Stimulated activated naive CD8-positive, alpha-beta T cell treated with anti-CD3 and anti-CD28 coated beads, Interleukin-15, amount 100 ng/mL, for 72 hours (primary cell): ENCODE data around the gene ZDHHC14.
A peak's percentile ranks its signal among the peaks of the same experiment; 100 is the strongest.

Experiments
- ATAC-seq: fragments of 150-1000 bp; cut with Tn5 transposase; 2 replicates; pipeline ENCODE4 v1.10.0; 2021; ENCODE audit warnings: mild to moderate bottlenecking, moderate library complexity
- DNase-seq, 2 donors: peaks; one replicate each; pipeline ENCODE4 v3.0.0; 2021 to 2022
- H3K27ac Mint-ChIP-seq, 2 donors: one replicate each; pipeline ENCODE4 v1.8.0; 2022; ENCODE audit warnings: mild to moderate bottlenecking in 2 of 2, mixed read lengths in 2 of 2, moderate library complexity in 2 of 2
- H3K27me3 Mint-ChIP-seq: one replicate; pipeline ENCODE4 v1.8.0; 2022; ENCODE audit warnings: mixed read lengths
- H3K4me1 Mint-ChIP-seq: one replicate; pipeline ENCODE4 v1.8.0; 2022; ENCODE audit warnings: mild to moderate bottlenecking, mixed read lengths
- H3K4me3 Mint-ChIP-seq, 2 donors: one replicate each; pipeline ENCODE4 v1.8.0; 2022; ENCODE audit warnings: mild to moderate bottlenecking in 2 of 2, mixed read lengths in 2 of 2, moderate library complexity in 1 of 2
- H3K9me3 Mint-ChIP-seq, 2 donors: one replicate each; pipeline ENCODE4 v1.8.0; 2022; ENCODE audit warnings: mixed read lengths in 2 of 2

The ZDHHC14 gene

DNA sequence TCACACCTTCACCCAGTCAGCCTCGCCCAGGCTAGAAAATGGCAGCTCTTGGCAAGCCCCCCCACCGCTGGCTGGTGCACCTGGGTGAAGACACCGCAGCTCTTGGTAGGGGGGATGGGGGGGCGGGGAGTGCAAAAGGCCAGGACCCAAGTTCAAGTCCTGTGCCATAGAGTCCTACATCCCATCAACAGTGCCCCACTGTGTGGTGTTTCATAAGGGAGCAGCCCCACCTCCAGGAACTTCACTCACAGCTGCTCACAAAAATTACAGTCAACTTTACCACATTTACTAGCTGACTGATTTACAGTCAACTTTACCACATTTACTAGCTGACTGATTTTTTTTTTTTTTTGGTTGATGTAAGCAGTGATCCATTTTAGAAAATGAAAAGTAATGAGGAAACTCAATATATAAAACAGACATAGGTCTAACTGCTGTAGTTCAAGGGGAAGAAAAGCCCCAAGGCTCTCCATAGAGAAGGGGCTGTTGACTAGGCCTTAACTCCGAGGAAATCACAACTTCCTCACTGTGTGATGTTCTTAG is 233.1 kb downstream of the ZDHHC14 start:
- no peak for DNase-seq
- H3K4me3 Mint-ChIP-seq, result no peak overlapping the region
- ATAC-seq, result peak; percentile 48
- no peaks in the 10 kb centered on the region for H3K9me3 Mint-ChIP-seq
- H3K27me3 Mint-ChIP-seq, result no peaks in the 10 kb centered on the region
- no peaks in the 10 kb centered on the region for H3K4me1 Mint-ChIP-seq
- H3K27ac Mint-ChIP-seq, result peak overlapping the region in 1 of 2 donors; percentile 37

DNA sequence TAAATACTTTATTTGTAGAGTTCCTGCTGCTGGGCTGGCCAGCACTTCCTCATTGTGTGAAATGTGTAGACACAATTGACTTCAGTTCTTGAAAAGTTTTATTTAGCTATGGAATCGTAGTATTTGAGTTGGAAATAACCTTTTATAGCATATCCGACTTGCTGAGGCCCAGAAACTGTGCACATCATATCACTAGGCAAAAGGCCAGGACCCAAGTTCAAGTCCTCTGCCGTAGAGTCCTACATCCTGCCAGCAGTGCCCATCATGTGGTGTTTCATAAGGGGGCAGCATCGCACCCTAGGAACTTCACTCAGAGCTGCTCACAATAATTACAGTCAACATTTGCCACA is 234.4 kb downstream of the ZDHHC14 start:
- peak overlapping the region in 1 of 2 donors; percentile 26 for H3K27ac Mint-ChIP-seq
- H3K4me3 Mint-ChIP-seq, result no peak overlapping the region
- no peaks in the 10 kb centered on the region for H3K9me3 Mint-ChIP-seq
- no peak for ATAC-seq
- DNase-seq, result no peak
- H3K27me3 Mint-ChIP-seq, result no peaks in the 10 kb centered on the region
- H3K4me1 Mint-ChIP-seq, result no peaks in the 10 kb centered on the region

DNA sequence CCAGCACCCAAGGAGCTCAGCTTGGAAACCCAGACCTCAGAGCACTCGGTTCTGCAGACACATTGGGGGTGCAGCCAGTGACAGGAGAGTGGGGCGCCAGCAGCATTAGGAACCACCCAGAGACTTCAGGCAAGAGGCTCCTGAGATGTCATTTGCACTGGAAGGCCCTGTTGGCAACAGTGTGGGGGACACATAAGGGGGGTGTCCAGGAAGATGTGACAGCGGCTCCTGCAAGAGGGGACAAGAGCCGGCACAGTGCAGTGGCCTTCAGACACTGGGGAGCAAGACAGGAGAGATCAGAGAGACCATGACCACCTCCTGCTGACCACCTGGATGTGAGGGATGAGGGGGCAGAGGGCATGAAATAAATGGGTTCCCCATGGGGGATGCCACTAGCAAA is 235.0 kb downstream of the ZDHHC14 start:
- peak overlapping the region; percentile 7 to 17 for H3K27ac Mint-ChIP-seq

DNA sequence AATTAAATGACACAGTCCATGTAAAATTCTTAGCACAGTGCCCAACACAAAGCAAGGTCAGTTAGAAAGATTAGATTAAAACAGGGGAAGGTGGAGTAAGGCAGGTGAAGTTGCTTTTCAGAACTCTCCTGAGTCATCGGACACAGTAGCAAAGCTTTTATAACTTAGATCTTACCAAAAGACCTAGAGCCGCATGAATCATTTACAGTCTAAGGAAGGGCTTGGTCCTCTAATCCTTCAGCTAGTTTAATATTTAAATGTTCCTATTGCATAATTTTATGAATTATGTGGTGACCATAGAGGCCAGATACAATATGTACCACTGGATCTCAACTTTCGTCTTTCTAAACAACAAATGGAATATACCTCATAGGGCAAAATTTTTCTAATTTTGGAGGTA is 240.0 kb downstream of the ZDHHC14 start:
- ATAC-seq, result no peak
- Mint-ChIP-seq H3K27ac (no peak overlapping the region), H3K9me3 (peaks cover 5 to 20% of the 10 kb centered on the region in 2 donors), H3K4me3 (no peak overlapping the region), H3K27me3 (no peaks in the 10 kb centered on the region), H3K4me1 (no peaks in the 10 kb centered on the region)
- no peak for DNase-seq

More for the DNA sequence above, 235.0 kb downstream of the ZDHHC14 start:
- Mint-ChIP-seq H3K27me3 (no peaks in the 10 kb centered on the region), H3K9me3 (no peaks in the 10 kb centered on the region), H3K4me3 (no peak overlapping the region), H3K4me1 (no peaks in the 10 kb centered on the region)
- DNase-seq (no peak), ATAC-seq (no peak)

DNA sequence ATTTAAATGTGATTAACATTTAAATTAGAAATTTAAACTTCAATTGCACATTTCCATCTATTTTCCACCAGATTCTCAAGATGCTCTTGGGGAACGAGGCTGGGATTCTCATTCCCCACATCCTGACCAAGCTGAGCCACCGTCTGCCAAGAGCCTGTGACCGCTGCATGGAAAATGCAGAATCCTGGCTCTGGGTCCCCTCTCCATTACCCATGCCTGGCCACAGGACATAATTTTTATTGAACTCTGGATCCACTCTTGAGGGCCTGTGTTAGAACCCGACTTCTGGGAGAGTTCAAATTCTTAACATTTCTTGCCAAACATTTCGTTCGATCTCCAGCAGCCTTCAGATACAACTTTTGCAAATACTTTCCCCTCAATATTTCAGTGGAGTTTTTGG is 240.4 kb downstream of the ZDHHC14 start:
- no peak for ATAC-seq
- Mint-ChIP-seq H3K4me1 (no peaks in the 10 kb centered on the region), H3K27ac (no peak overlapping the region), H3K9me3 (peaks cover 5 to 20% of the 10 kb centered on the region in 2 donors), H3K4me3 (no peak overlapping the region), H3K27me3 (no peaks in the 10 kb centered on the region)
- DNase-seq, result no peak

DNA sequence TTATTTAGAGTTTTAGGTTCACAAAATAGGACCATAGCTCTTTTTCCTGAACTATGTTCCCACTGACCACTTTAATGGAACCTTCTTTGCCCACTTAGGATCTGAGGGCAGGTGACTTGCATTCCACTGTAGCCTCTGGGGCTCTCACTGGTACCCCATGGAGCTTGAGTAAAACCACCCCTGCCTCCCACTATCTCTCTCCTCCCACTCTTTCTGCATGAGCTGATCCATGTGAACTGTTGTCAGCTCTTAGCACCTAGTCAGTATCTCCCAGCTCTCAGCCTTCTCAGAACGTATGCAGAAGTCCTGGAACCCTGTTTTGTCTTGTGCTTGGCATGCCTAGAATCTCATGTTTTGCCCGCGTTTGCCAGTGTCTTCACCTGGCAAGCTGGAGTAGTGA is 241.4 kb downstream of the ZDHHC14 start:
- H3K9me3 Mint-ChIP-seq, result peaks cover 5 to 20% of the 10 kb centered on the region in 2 donors
- no peak overlapping the region for H3K4me3 Mint-ChIP-seq
- DNase-seq, result no peak
- no peaks in the 10 kb centered on the region for H3K4me1 Mint-ChIP-seq
- ATAC-seq, result no peak
- no peaks in the 10 kb centered on the region for H3K27me3 Mint-ChIP-seq
- no peak overlapping the region for H3K27ac Mint-ChIP-seq

DNA sequence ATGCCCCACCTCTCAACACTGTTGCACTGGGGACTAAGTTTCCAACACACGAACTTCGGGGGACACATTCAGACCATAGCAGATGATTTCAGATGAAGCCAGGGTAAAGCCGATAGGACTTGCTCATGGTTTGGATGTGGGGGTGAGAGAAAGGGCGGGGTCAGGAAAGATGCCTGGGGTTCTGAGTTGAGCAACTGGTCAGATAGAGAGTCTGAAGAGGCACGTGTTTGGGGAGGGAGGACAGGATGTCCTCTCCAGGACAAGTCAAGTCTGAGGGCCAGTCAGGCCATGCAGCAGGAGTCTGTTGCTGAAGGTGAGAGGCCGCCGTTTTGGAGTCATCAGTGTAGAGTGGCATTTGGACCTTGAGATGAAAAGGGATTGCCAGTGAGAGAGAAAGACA is 244.1 kb downstream of the ZDHHC14 start:
- Mint-ChIP-seq H3K4me1 (peaks cover 9% of the 10 kb centered on the region), H3K9me3 (peaks cover 5 to 20% of the 10 kb centered on the region in 2 donors), H3K4me3 (no peak overlapping the region), H3K27me3 (no peaks in the 10 kb centered on the region), H3K27ac (no peak overlapping the region)
- no peak for DNase-seq
- no peak for ATAC-seq

DNA sequence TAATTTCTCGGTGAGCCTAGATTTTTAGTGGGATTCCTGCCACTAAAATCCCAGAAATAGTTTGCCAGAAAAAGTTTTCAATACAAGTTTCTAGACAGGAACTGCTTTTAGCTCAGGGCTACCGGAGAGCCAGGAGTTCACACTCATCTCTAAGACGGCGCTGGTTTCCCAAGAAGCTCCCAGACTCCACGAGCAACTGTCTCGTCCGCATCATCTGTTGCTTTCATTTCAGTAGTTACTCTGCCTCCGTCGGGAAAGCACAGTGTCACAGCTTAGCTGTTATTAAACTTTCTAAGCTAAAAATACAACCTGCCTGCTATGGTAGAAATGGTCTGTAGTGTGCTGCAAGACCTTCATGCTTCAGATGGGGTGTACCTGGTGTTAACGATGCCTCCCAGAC is 244.8 kb downstream of the ZDHHC14 start:
- no peak overlapping the region for H3K27ac Mint-ChIP-seq
- no peak for DNase-seq
- H3K27me3 Mint-ChIP-seq, result no peaks in the 10 kb centered on the region

DNA sequence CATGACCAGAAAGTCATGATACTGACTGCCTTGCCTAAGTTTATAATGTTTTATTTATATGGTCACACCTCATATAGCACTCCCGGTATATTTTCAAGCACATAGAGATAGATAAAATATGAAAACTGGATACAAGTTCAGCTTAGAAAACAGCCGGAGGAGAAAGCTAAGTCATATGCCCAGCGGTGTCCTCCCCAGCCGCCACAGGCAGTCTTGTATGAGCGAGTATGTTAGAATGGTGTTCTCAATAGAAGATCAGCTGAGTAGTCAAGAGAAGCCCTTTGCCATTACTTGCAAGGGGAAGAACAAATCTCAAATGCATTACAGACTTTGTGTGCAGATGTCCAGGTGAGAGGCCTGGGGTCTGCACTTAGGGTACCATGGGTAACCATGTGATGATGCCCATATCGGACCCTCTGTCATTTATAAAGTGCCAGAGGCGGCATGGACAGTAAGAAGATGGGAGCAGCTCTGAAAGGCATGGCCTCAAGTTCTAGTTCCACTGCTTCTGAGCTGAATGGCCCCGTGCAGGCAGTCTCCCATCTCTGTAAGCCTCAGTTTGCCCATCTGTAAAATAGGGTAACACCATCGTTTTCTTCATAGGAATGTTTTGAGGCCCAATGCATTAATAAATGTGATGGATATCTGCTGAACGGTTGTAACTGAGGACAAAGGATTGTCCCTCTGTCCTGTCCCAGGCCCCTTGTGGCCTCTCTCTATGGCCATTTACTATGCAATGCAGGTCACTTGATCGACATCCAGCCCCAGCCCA is 246.4 kb downstream of the ZDHHC14 start:
- Mint-ChIP-seq H3K27me3 (no peaks in the 10 kb centered on the region), H3K4me1 (peaks cover 9% of the 10 kb centered on the region), H3K27ac (no peak overlapping the region), H3K4me3 (no peak overlapping the region), H3K9me3 (peaks cover 5 to 18% of the 10 kb centered on the region in 2 donors)
- DNase-seq (no peak), ATAC-seq (no peak)

More for the DNA sequence above, 244.8 kb downstream of the ZDHHC14 start:
- Mint-ChIP-seq H3K9me3 (peaks cover 5 to 20% of the 10 kb centered on the region in 2 donors), H3K4me3 (no peak overlapping the region), H3K4me1 (peaks cover 9% of the 10 kb centered on the region)
- no peak for ATAC-seq

DNA sequence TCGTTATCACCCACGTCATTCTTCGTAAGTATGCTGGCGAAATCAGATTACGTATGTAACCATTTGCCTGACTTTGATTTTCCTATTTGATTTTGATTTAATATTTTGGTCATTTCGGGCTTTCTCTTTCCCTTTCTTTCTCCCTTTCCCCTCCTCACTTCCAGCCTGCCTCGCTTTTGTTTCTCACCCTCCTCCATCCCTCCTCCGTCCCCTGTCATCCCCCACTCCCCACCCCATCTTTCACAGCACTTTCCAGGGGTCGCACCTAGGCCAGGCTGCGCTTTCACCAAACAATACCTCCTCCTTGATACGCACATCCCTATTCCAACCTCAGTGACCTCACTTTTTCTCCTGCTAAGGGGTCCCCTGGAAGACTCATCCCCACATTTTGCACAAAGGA is 247.5 kb downstream of the ZDHHC14 start:
- Mint-ChIP-seq H3K4me3 (no peak overlapping the region), H3K9me3 (peaks cover 0 to 8% of the 10 kb centered on the region in 2 donors), H3K27ac (no peak overlapping the region), H3K27me3 (no peaks in the 10 kb centered on the region), H3K4me1 (peaks cover 9% of the 10 kb centered on the region)
- ATAC-seq, result no peak
- no peak for DNase-seq

DNA sequence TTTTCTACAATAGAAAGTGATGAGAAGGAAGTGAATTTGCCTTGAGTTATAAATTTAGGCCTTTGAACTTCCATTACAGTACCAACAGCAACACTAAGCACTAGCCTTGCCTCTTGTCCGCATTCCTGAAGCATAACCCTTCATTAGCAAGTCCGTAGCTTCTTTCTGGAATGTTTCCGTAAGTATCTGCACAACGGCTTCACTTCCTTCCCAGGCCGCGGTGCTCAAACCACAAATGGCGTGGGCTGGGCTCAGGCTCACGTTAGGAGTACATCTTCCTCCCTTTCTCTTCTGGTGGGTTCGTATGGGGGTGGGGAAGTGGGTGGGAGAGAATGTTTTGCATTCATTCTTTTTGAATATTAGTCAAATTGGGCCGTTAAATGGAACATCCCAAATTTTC is 248.2 kb downstream of the ZDHHC14 start:
- no peak for DNase-seq
- Mint-ChIP-seq H3K27me3 (no peaks in the 10 kb centered on the region), H3K4me1 (peaks cover 9% of the 10 kb centered on the region), H3K27ac (no peak overlapping the region), H3K9me3 (no peaks in the 10 kb centered on the region), H3K4me3 (no peak overlapping the region)
- no peak for ATAC-seq

DNA sequence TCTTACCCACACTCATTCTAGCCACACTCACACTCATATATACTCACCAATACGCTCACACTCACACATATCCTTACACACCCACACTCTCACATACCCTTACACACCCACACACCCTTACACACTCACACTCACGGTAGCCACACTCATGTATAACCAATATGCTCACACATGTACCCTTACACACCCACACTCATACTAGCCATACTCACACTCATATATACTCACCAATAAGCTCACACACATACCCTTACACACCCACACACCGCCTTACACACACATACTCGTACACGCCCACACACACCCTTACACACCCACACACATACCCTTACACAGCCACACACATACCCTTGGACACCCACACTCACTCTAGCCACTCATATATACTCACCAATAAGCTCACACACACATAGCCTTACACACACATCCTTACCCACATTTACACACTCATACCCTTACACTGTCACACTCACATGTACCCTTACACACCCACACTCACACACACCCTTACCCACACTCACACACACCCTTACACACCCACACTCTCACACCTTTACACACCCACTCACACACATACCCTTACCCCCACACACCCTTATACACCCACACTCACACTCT is 249.6 kb downstream of the ZDHHC14 start:
- Mint-ChIP-seq H3K27me3 (no peaks in the 10 kb centered on the region), H3K27ac (no peak overlapping the region), H3K4me1 (peaks cover 9% of the 10 kb centered on the region), H3K4me3 (no peak overlapping the region), H3K9me3 (no peaks in the 10 kb centered on the region)
- ATAC-seq, result no peak
- DNase-seq, result no peak

DNA sequence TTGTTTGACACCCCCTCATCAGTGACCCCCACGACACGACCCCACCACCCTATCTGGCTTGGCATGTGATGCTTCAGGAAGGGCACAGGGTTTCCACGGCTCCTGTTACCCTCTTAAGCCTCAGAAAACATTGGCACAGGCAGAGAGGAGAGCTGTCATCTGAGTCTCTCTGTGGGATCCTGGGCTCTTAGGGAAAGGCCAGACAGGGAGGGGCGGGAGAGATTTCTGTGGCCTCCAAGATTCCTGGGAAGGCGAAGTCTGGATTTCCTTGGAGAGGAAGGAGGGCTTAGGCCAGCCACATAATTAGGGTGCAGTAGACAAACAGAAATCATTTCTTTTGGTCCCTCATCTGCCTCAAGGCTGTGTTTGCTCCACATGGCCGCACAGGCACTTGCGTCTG is 250.4 kb downstream of the ZDHHC14 start:
- ATAC-seq, result no peak

DNA sequence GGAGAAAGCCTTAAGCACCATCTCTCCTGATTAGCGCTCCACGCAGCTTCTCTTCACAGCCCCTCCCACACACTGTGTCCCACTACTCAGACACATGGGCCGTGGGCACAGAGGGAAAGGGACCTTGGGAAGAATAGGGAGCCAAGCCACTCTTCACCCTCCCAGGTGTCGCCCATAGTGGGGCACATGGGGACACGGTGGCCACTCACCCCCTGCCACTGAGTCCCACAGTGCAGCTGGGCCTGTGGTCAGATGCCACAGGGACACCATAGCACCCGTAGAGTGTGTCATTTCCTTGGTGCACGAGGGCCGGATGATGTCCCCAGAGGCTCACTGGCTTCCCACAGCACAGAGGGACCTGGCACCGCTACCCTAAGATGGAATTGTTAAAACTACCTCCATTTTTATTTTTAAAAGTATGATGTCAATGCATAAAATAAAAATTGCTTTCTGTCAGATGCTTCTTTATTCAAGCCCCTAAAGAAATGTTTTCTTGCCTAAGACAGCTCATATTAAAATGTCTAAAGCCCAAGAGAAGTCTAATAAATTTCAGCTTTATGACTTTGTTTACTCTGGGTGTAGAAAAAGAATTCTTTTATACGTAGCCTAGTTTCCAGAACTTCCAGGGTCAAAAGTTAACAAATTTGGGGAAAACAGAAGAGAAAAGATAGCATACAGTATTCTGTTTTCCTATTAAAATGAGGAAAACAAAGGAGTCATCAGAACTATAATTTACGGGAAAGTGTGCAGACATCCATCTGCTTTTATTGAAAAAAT is 251.0 kb downstream of the ZDHHC14 start:
- DNase-seq (no peak), ATAC-seq (no peak)
- H3K27ac Mint-ChIP-seq, result no peak overlapping the region
- peaks cover 9% of the 10 kb centered on the region for H3K4me1 Mint-ChIP-seq
- no peaks in the 10 kb centered on the region for H3K9me3 Mint-ChIP-seq
- H3K27me3 Mint-ChIP-seq, result peaks cover 4% of the 10 kb centered on the region
- no peak overlapping the region for H3K4me3 Mint-ChIP-seq

More for the DNA sequence above, 250.4 kb downstream of the ZDHHC14 start:
- H3K27ac Mint-ChIP-seq, result no peak overlapping the region
- H3K9me3 Mint-ChIP-seq, result no peaks in the 10 kb centered on the region
- no peaks in the 10 kb centered on the region for H3K27me3 Mint-ChIP-seq
- DNase-seq, result no peak
- peaks cover 9% of the 10 kb centered on the region for H3K4me1 Mint-ChIP-seq
- H3K4me3 Mint-ChIP-seq, result no peak overlapping the region

DNA sequence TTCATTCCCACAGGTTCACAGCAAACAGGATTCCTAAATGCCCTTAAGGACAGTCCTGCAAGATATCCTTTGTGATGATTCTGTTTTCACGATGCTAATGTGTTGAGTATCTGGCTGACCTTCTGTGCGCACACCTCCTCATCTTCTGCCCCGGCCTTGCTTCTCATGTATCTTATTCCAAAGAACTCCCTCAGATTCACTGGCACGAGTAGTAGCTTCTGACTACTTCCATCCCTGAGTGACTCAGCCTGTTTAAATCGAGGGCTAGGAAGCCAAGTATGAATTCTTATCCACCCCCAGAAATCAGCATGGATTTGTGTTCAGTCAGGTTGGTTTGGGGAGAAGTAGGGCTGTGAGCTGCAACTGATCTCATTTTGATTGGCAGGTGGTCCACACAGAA is 251.8 kb downstream of the ZDHHC14 start:
- Mint-ChIP-seq H3K27ac (no peak overlapping the region), H3K4me1 (peaks cover 9% of the 10 kb centered on the region), H3K4me3 (no peak overlapping the region), H3K27me3 (peaks cover 9% of the 10 kb centered on the region), H3K9me3 (no peaks in the 10 kb centered on the region)
- DNase-seq (no peak), ATAC-seq (no peak)

DNA sequence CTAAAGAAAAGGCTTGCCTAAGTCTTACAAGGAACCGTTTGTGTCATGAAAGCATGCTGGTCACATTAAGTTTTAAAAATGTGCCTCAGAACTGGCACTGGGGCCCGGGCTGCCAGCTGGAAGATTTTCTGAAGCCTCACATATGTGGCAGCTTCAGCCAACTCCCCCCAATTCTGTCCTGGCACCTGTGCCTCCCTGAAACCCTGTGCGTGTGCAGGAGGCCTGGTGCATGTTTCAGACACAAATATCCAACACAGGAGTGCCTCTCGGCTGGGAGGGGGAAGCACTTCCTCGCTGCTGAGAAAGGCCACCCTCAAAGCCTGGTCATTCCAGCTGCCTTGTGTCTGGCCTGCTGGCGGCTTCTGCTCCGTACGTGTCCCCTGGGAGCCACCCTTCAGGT is 253.6 kb downstream of the ZDHHC14 start:
- DNase-seq (no peak), ATAC-seq (no peak)
- H3K4me1 Mint-ChIP-seq, result peaks cover 3% of the 10 kb centered on the region
- H3K27me3 Mint-ChIP-seq, result peaks cover 9% of the 10 kb centered on the region
- H3K9me3 Mint-ChIP-seq, result no peaks in the 10 kb centered on the region
- no peak overlapping the region for H3K4me3 Mint-ChIP-seq
- no peak overlapping the region for H3K27ac Mint-ChIP-seq
